HepG2 (cell line): Measurements from ENCODE around the gene ASXL1. TPM values are rescaled to one million over a fixed set of nuclear protein-coding genes. Genes with fewer than 3 reads are reported as not detected.

Experiments
- ARID4A ChIP-seq: sonication (generic); formaldehyde crosslinking; IDR thresholded peaks from 2 replicates; pipeline ENCODE4 v1.5.0; 2020; ENCODE audit warnings: mild to moderate bottlenecking, missing genetic modification reagents, borderline replicate concordance
- JARID2 ChIP-seq: sonication (generic); formaldehyde crosslinking; IDR thresholded peaks from 2 replicates; pipeline ENCODE4 v1.8.1; 2023; ENCODE audit warnings: missing genetic modification reagents, inconsistent platforms; ENCODE audit not compliant: insufficient replicate concordance
- SMC3 ChIP-seq: IDR thresholded peaks from 2 replicates; pipeline ENCODE4 v1.6.1; 2011; ENCODE audit warnings: low read length, improper control_type of control experiment
- ZNF232 ChIP-seq: sonication (generic); formaldehyde crosslinking; IDR thresholded peaks from 2 replicates; pipeline ENCODE4 v1.4.0; 2020; ENCODE audit warnings: missing genetic modification reagents, borderline replicate concordance
- ZNF354B ChIP-seq: sonication (generic); formaldehyde crosslinking; IDR thresholded peaks from 2 replicates; pipeline ENCODE4 v1.8.0; 2022; ENCODE audit warnings: mild to moderate bottlenecking, missing genetic modification reagents
- ZNF432 ChIP-seq: sonication (generic); formaldehyde crosslinking; IDR thresholded peaks from 2 replicates; pipeline ENCODE4 v1.5.0; 2020; ENCODE audit warnings: missing genetic modification reagents, mild to moderate bottlenecking, borderline replicate concordance
- polyA plus RNA-seq, 8 experiments: library from polyadenylated mRNA; depleted of rRNA in 3 of 8; stranded (reverse) in 7 of 8; unstranded in 1 of 8; fragments of >200 nt; fragmentation: Illumina TruSeq in 4 of 8; extraction: Trizol in 4 of 8; gene quantifications; 2 replicates each; pipeline versions ENCODE4 v1.2.1 to v1.2.3, GENCODE V29; 2011 to 2016; ENCODE audit warnings: low read depth in 4 of 8, missing spikeins in 1 of 8, mixed read lengths in 1 of 8; ENCODE audit not compliant: insufficient read depth in 1 of 8
- total RNA-seq, 5 experiments: library from RNA; depleted of rRNA; stranded (reverse); fragments of >200 nt; fragmentation: Illumina TruSeq; extraction: Trizol; gene quantifications; 2 replicates each; pipeline ENCODE4 v1.2.3, GENCODE V29; 2016; ENCODE audit warnings: low read depth in 1 of 5
- TF ChIP-seq, protein P1 (sequence below): sonication (generic); formaldehyde crosslinking; IDR thresholded peaks from 2 replicates; pipeline ENCODE4 v1.4.0; 2020; ENCODE audit warnings: missing genetic modification reagents
- TF ChIP-seq, protein P2 (sequence below): sonication (generic); formaldehyde crosslinking; IDR thresholded peaks from 2 replicates; pipeline ENCODE4 v1.4.0; 2020; ENCODE audit warnings: missing genetic modification reagents, mild to moderate bottlenecking, borderline replicate concordance

Gene ASXL1
- total and polyA plus RNA-seq, 2 of the 13 experiments (the other 11 are each of a cell fraction or from before 2014, with no cell fraction given): 62.1 to 74.8 TPM

DNA sequence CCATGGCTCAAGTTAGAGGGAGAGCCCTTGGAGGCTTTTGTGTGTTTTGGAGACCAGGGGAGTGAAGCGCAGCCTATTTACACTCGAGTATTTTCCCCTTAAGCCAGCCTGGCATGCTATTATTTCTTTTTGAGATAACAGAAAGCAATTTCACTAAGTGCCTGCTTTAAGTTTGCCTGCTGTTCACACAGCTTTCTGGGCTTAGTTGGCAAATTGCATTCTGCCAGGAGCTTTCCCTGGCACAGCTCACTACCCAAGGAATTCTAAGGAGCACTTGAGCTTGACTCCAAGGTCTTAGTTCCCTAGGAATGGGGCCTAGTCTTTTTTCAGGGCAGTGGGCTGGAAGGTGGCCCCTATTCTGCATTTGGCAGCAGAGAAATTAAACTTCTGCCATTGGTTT, 19.0 kb upstream of the ASXL1 start (continued):
- TF ChIP-seq, protein P1, sequence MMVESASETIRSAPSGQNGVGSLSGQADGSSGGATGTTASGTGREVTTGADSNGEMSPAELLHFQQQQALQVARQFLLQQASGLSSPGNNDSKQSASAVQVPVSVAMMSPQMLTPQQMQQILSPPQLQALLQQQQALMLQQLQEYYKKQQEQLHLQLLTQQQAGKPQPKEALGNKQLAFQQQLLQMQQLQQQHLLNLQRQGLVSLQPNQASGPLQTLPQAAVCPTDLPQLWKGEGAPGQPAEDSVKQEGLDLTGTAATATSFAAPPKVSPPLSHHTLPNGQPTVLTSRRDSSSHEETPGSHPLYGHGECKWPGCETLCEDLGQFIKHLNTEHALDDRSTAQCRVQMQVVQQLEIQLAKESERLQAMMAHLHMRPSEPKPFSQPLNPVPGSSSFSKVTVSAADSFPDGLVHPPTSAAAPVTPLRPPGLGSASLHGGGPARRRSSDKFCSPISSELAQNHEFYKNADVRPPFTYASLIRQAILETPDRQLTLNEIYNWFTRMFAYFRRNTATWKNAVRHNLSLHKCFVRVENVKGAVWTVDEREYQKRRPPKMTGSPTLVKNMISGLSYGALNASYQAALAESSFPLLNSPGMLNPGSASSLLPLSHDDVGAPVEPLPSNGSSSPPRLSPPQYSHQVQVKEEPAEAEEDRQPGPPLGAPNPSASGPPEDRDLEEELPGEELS (CRISPR knock-in tag): 0 out of 2 replicates have a peak, but pooled peaks have one; percentile 1
- no peak for TF ChIP-seq ZNF232 (CRISPR knock-in tag)
- TF ChIP-seq, protein P2, sequence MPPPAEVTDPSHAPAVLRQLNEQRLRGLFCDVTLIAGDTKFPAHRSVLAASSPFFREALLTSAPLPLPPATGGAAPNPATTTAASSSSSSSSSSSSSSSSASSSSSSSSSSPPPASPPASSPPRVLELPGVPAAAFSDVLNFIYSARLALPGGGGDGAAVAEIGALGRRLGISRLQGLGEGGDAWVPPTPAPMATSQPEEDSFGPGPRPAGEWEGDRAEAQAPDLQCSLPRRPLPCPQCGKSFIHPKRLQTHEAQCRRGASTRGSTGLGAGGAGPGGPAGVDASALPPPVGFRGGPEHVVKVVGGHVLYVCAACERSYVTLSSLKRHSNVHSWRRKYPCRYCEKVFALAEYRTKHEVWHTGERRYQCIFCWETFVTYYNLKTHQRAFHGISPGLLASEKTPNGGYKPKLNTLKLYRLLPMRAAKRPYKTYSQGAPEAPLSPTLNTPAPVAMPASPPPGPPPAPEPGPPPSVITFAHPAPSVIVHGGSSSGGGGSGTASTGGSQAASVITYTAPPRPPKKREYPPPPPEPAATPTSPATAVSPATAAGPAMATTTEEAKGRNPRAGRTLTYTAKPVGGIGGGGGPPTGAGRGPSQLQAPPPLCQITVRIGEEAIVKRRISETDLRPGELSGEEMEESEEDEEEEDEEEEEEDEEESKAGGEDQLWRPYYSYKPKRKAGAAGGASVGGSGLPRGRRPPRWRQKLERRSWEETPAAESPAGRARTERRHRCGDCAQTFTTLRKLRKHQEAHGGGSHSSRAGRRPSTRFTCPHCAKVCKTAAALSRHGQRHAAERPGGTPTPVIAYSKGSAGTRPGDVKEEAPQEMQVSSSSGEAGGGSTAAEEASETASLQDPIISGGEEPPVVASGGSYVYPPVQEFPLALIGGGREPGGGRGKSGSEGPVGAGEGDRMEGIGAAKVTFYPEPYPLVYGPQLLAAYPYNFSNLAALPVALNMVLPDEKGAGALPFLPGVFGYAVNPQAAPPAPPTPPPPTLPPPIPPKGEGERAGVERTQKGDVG (CRISPR knock-in tag): no peak
- no peak for TF ChIP-seq ZNF432 (CRISPR knock-in tag)
- no peak for TF ChIP-seq SMC3
- no peak for TF ChIP-seq JARID2 (CRISPR knock-in tag)
- TF ChIP-seq ARID4A: 0 out of 2 replicates have a peak, but pooled peaks have one; percentile 25
- no peak for TF ChIP-seq ZNF354B
